GM19025 (cell line): ENCODE data around the gene COMMD7.
"Not testable (repeated sequence)": the region's sequence is repeated elsewhere in the genome, so short reads cannot be mapped to it uniquely, and the experiment has no call there.

Experiments
- ATAC-seq: cut with Tn5 transposase; IDR thresholded peaks from one replicate; pipeline ENCODE4 v1.9.1; 2021; ENCODE audit warnings: mild to moderate bottlenecking, low read depth, moderate library complexity; ENCODE audit not compliant: unreplicated experiment

The COMMD7 gene

DNA sequence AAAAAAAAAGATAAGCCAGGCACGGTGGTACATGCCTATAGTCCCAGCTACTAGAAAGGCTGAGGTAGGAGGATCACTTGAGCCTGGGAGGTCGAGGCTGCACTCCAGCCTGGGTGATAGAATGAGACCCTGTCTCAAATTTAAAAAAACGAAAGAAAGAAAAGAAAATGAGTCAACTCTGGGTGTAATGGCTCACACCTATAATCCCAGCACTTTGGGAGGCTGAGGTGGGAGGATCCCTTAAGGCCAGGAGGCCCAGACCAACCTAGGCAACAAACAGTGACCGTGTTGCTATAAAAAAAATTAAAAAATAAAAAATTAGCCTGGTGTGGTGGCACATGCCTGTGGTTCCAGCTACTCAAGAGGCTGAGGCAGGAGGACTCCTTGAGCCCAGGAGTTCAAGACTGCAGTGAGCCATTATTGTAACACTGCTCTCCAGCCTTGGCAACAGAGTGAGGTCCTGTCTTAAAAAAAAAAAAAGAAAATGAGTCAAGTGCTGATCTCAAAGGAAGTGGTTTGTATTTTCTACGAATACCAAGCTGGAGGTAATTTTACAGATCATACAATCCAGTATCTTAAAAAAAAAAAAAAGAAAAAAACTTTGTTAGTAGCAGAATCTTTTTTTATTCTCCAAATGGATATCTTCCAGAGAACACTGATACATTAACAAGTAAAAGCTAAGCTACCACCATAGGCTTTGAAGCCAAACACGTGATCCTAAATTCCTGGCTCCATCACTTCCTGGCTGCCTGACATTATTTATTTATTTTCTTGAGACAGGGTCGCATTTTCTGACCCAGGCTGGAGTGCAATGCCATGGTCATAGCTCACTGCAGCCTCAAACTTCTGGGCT lies 5.7 kb downstream of the COMMD7 start:
- no peak for ATAC-seq

DNA sequence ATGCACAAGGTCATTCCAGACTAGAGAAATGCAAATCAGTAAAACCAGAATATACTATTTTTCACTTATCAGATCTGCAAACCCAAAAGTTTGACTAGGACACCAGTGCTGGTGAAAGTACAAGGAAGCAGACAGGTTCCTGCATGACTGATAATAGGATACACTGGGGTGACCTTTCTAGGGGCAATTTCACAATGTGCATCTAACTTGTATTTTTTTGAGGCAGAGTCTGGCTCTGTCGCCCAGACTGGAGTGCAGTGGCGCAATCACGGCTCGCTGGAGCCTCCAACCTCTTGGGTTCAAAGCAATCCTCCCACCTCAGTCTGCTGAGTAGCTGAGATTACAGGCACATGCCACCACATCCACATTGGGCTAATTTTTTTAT lies 11.4 kb downstream of the COMMD7 start:
- ATAC-seq, result no peak

DNA sequence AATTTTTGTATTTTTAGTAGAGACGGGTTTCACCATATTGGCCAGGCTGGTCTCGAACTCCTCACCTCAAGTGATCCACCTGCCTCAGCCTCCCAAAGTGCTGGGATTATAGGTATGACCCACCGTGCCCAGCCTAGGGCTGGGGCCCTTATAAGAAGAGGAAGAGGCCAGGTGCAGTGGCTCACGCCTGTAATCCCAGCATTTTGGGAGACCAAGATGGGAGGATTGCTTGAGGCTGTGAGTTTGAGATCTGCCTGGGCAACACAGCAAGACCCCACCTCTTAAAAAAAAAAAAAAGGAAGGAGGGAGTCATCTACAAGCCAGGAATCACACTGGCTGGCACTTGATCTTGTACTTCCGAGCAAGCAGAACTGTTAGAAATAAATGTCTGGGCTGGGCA lies 13.9 kb downstream of the COMMD7 start:
- not testable (repeated sequence) for ATAC-seq

GRCh38 chr20:32728435-32728834 lies 14.8 kb downstream of the COMMD7 start:
- not testable (repeated sequence) for ATAC-seq

GRCh38 chr20:32727683-32728082 lies 15.6 kb downstream of the COMMD7 start:
- no peak for ATAC-seq

- ATAC-seq, result no peak
Measured at GRCh38 chr20:32718749-32719348, 24.4 kb downstream of the COMMD7 start.

- ATAC-seq, result no peak
Measured at GRCh38 chr20:32711346-32711745, 31.9 kb downstream of the COMMD7 start.

DNA sequence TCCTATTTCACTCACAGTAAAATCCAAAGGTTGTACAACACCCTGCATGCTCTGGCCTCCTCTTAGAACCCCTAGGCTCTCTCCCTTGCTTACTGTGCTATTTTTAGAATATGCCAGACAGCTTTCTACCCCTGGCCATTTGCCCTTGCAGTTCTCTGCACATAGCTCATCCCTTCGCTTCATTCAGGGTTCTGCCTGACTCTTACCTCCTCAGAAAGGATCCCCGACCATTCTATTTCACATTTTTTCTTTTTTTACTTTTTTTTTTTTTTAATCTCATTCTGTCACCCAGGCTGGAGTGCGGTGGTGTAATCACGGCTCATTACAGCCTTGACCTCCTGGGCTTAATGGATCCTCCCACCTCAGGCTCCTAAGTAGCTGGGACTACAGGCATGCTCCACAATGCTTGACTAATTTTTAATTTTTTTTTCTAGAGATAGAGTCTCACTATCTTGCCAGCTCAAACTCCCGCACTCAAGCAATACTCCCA lies 33.6 kb downstream of the COMMD7 start:
- no peak for ATAC-seq

DNA sequence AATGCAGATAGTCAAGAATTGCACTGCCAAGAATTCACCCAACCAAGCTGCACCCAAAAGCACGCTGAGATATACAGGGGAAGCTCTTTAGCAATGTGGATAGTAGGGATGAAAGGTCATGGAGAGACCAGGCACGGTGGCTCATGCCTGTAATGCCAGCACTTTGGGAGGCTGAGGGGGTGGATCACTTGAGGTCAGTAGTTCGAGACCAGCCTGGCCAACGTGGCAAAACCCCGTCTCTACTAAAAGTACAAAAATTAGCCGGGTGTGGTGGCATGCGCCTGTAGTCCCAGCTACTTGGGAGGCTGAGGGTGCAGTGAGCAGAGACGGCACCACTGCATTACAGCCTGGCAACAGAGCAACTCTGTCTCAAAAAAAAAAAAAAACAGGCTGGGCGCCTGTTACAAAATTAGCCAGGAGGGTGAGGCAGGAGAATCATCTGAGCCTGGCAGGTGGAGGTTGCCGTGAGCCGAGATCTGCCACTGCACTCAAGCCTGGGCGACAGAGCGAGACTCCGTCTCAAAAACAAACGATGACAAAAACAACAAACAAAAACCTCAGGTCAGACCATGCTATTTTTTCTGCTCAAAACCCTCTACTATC lies 34.1 kb downstream of the COMMD7 start:
- ATAC-seq, result not testable (repeated sequence)

DNA sequence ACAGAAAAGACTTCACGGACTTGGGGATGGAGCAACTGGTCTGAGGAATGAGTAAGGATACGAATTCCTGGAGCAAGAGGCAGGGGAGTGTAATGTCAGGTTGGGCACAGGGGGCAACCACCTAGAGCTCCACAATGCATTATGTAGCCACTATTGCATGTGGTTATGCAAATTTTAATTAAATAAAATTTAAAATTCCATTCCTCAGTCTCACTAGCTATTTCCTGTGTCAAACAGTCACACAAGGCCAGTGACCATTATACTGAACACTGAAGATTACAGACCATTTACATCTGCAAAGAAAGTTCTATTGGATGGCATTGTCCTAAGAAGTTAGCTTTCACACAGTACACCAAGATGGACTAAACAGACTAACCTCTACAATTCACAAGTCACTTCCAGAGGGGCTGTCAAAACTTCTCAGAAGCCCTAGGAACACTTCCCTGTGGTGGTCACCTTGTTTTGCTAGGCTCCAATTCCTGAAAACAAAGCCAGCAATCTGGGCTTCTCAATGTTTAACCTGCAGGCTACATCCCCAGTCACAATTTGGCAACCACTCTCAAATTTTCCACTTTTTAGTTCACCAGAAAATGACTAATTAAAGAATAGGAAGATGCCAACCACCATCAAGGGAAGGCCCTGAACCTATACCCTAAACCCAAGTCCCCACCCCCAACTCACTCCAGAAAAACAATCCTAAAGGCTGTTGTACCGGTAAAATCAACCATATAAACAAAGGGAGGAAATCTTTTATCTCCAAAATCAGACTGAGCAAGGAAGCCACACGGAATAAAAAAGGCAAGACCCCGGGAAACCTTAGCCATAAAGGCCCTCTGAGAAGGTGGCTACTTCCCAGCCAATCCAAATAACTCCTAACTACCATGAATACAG lies 35.3 kb downstream of the COMMD7 start:
- no peak for ATAC-seq

DNA sequence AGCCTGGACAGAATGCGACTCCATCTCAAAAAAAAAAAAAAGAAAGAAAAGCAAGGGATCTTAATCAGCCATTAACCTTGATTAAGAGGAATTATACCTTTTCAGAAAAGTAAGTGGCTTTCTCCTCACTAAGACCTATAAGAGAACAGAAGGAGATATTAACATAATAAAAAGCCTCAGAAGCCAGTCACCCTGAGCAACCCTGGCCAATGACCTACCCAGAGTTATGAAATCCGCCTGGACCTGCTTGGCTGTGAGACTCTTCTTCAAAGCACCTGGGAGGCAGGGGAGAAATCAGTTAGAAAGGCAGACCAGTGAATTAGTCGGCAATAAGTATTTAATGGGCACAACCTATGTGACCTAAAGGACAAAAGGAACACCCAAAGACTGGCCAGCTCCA lies 36.8 kb downstream of the COMMD7 start:
- ATAC-seq, result no peak

- ATAC-seq, result no peak
Measured at GRCh38 chr20:32702706-32703425, 40.4 kb downstream of the COMMD7 start.

- no peak for ATAC-seq
Measured at GRCh38 chr20:32697608-32698007, 45.7 kb downstream of the COMMD7 start.

- no peak for ATAC-seq
Measured at GRCh38 chr20:32695089-32695488, 48.2 kb downstream of the COMMD7 start.

- not testable (repeated sequence) for ATAC-seq
Measured at GRCh38 chr20:32688966-32689365, 54.3 kb downstream of the COMMD7 start.

- ATAC-seq, result no peak
Measured at GRCh38 chr20:32687180-32687532, 56.1 kb downstream of the COMMD7 start.

DNA sequence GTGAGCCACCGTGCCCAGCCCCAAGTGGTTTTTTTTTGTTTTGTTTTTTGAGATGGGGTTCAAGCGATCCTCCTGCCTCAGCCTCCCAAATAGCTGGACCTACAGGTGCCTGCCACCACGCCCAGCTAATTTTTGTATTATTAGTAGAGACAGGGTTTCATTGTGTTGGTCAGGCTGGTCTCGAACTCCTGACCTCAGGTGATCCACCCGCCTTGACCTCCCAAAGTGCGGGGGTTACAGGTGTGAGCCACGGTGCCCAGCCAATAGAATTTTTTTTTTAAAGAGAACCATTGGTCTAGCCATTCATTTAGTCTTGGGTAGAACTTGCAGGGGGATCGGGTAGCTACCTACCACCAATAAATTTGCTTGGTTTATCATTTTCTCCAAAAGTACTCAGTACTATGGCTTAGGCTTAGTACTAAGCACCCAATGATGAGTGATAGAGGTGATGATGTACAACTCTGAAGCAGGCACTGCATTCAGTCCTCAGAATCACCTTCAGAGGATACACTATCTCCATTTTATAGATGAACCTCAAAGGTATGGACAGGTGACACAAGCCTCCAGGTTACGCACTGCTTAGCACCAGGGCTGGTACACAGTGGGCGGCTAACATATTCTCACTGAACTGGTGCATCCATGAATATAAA lies 56.6 kb downstream of the COMMD7 start:
- ATAC-seq, result no peak

DNA sequence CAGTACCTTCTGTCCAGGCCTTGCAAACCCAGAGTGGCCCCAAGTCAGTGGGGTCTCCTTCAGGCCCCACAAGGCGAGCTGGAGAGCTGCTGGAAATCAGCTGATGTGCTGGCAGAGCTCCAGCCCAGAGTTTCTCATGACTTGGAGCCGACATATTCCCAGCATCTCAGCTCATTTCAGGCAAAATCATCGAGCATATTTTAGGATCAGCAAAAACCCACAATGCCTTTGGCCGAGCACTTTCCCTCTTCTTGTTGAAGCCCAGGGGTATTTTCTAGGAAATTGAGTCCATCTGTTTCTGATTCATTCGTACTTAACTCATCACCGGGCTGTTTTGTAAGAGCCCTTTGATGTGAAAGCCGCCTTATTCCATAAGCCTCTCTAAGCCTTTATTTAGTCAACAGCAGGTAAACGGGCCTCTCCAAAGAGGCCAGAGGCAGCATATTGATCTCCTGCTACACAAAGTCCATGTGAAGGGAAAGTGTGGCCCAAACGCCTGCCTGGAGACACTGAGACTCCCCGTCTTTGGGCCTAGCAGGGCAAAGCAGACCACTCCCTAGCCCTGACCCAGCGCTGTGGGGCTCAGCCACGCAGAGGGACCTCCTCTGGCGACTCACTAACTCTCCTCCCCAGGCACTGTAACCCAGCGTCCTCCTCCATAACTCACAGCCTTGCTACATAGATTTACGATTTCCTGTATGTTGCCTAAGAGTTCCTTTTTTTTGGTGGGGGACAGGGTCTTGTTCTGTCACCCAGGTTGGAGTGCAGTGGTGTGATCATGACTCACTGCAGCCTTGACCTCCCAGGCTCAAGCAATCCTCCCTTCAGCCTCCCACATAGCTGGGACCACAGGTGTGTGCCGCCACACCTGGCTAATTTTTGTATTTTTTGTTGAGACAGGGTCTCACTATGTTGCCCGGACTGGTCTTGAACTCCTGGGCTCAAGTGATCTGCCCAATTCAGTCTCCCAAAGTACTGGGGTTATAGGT lies 57.4 kb downstream of the COMMD7 start:
- ATAC-seq, result no peak
